Keratinocyte (primary cell): Measurements from ENCODE around the gene TIAM1.

ENCODE experiments used
- EZH2 ChIP-seq: IDR thresholded peaks from one replicate; pipeline ENCODE4 v1.6.1; 2012; ENCODE audit warnings: inconsistent platforms, mild to moderate bottlenecking, low read length, moderate library complexity
- TF ChIP-seq, protein P1 (sequence below), 3 experiments: IDR thresholded peaks in 1 of 3; conservative IDR thresholded peaks in 1 of 3; optimal IDR thresholded peaks in 1 of 3; 2 replicates in 2 of 3; 3 replicates in 1 of 3; pipeline versions ENCODE3 to v1.5.1; 2011; ENCODE audit warnings: low read length in 3 of 3, mild to moderate bottlenecking in 3 of 3, moderate library complexity in 2 of 3, control low read depth in 1 of 3, inconsistent platforms in 1 of 3; ENCODE audit not compliant: insufficient read depth in 2 of 3; ENCODE audit errors: extremely low read depth in 1 of 3

DNA sequence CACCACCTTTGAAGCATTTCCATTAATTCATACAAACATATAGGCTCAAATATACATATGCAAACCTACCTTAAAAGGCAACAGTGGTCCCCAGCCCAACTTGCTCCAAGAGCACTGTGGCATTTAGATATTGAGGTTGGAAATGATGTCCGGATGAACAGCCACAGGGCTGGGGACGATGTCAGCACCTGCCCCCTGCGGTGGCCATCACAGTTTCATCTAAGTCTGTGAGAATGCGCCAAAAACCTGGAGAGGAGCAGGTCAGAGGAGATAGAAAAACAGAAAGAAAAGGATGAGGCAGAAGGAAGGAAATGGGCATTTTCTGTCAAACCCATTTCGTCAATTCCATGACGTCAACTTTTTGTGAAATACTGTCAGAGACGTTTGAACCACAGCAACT is 67.4 kb downstream of the TIAM1 start:
- TF ChIP-seq, protein P1, sequence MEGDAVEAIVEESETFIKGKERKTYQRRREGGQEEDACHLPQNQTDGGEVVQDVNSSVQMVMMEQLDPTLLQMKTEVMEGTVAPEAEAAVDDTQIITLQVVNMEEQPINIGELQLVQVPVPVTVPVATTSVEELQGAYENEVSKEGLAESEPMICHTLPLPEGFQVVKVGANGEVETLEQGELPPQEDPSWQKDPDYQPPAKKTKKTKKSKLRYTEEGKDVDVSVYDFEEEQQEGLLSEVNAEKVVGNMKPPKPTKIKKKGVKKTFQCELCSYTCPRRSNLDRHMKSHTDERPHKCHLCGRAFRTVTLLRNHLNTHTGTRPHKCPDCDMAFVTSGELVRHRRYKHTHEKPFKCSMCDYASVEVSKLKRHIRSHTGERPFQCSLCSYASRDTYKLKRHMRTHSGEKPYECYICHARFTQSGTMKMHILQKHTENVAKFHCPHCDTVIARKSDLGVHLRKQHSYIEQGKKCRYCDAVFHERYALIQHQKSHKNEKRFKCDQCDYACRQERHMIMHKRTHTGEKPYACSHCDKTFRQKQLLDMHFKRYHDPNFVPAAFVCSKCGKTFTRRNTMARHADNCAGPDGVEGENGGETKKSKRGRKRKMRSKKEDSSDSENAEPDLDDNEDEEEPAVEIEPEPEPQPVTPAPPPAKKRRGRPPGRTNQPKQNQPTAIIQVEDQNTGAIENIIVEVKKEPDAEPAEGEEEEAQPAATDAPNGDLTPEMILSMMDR (optimal IDR thresholded peaks at IDR 0.05 in 1 of 3, IDR thresholded peaks at IDR 0.05 in 1 of 3, conservative IDR thresholded peaks at IDR 0.05 in 1 of 3; ENCODE audit: extremely low read depth in 1 of 3, insufficient read depth in 2 of 3, low read length in 3 of 3), result no peak
- no peak for TF ChIP-seq EZH2
